ENCODE data around the gene UBE2D3.

Gene UBE2D3

GRCh38 chr4:102792361-102792936 lies 34.9 kb downstream of the UBE2D3 start:
- in situ Hi-C loops (cut with MboI; ENCODE audit: low sequenced_read_pairs): no loop called here

GRCh38 chr4:102791318-102791835 lies 36.0 kb downstream of the UBE2D3 start:
- in situ Hi-C loops (cut with MboI; ENCODE audit: low sequenced_read_pairs): no loop called here

DNA sequence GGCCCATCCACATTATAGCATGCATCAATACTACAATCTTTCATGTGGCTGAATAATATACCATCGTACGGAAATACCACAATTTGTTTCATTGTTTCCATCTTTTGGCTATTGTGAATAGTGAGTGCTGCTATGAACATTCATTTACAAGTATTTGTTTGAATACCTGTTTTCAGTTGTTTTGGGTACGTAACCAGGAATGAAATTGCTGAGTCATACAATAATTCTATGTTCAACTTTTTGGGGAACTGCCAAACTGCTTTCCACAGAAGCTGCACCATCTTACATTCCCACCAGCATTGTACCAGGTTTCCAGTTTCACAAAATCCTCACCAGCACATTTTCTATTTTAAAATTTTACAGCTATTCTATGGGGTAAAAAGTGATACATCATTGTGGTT lies 38.0 kb downstream of the UBE2D3 start:
- in situ Hi-C loops (cut with MboI; ENCODE audit: low sequenced_read_pairs): no loop called here

DNA sequence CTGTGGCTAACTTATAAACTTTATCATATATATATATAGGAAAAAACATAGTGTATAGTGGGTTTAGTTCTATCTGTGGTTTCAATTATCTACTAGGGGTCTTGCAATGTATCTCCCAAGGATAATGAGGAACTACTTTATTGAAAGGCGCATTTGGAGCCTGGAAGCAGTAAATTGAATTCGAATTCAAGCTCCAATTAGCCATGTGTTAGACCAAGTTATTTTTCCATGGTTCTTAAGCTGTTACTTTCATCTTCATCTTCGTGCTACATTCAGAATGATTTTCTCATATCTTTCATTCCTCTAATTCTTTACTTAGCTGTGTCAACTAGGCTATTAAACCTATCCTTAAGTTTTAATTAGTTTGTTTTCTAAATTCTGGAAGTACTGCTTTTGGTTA lies 39.4 kb downstream of the UBE2D3 start:
- in situ Hi-C loops (cut with MboI; ENCODE audit: low sequenced_read_pairs): no loop called here

GRCh38 chr4:102787096-102787881 lies 40.1 kb downstream of the UBE2D3 start:
- in situ Hi-C loops (cut with MboI; ENCODE audit: low sequenced_read_pairs): no loop called here

GRCh38 chr4:102786279-102786678 lies 41.1 kb downstream of the UBE2D3 start:
- in situ Hi-C loops (cut with MboI; ENCODE audit: low sequenced_read_pairs): no loop called here

GRCh38 chr4:102783006-102783405 lies 44.3 kb downstream of the UBE2D3 start:
- in situ Hi-C loops (cut with MboI; ENCODE audit: low sequenced_read_pairs): no loop called here

DNA sequence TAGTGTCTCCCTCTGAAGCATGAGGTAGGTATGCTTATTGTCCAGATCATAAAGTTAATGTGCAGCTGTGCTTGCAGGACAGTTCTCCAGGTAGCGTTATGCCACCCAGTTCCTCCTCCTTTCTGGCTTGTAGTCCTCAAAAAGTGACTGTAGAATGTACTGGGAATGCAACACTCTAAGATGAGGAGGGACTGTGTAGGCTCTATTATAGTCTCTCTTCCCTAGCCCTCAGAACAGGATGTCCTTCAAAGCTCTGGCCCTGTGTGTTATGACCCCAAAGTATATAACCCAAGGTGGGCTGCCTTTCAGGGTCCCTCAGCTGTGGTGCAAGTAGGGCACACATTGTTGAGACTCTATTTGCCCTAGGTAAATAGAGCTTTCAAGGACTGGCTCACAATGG lies 45.8 kb downstream of the UBE2D3 start:
- in situ Hi-C loops (cut with MboI; ENCODE audit: low sequenced_read_pairs): no loop called here

- in situ Hi-C loops (cut with MboI; ENCODE audit: low sequenced_read_pairs): no loop called here
These were observed 46.7 kb downstream of the UBE2D3 start for GRCh38 chr4:102780476-102781144.

DNA sequence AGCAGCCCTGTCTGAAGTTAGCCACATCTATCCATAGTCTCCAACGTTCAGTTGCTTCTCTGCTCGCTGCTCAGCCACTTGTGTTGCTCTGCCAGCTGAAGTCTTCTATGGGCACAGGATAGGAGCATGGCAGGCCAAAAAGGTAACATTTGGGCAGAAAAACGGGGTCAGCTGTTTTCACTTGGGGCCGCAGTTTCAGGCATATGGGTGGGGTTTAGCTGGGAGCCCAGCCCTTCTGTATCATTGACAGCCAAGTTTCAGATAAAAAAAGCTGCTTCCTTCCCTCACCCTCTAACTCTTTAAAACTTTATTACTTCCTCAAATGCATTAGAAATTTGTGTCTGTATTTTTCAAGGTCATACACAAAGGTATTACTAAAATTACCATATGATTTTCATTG lies 48.1 kb downstream of the UBE2D3 start:
- in situ Hi-C loops (cut with MboI; ENCODE audit: low sequenced_read_pairs): no loop called here

DNA sequence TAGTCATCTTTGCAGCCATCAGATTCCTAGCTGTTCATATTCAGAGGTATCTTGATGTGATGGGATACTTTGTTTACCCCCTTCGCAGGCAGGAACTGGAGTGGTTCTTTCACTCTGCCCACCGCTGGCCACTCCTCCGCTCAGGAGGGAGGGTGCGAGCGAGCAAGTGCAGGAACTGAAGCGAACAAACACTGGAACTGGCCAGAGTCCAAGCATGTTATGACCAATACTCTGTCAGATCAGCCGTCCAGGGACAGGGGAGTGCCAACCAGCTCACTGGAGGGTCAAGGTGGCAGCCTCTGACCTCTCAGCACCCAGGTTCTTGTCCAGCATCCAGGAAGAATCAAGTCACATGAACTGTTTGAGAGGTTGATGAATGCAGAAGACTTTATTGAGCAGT lies 48.6 kb downstream of the UBE2D3 start:
- in situ Hi-C loops (cut with MboI; ENCODE audit: low sequenced_read_pairs): no loop called here

DNA sequence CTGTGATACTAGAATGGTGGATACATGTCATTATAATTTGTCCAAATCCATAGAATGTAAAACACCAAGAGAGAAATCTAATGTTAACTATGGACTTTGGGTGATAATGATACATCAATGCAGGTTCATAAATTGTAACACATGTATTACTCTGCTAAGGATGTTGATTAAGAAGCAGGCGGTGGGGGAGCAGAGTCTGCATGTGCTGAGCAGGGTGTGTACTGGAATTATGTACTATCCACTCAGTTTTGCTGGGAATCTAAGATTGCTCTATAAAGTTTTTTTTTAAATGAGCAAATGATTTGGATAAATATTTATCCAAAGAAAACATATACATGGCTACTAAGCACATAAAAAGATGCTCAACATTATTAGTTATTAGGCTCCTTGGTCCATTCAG lies 51.5 kb downstream of the UBE2D3 start:
- in situ Hi-C loops (cut with MboI; ENCODE audit: low sequenced_read_pairs): no loop called here

GRCh38 chr4:102774254-102774653 lies 53.1 kb downstream of the UBE2D3 start:
- in situ Hi-C loops (cut with MboI; ENCODE audit: low sequenced_read_pairs): no loop called here

- in situ Hi-C loops (cut with MboI; ENCODE audit: low sequenced_read_pairs): no loop called here
These were observed 54.5 kb downstream of the UBE2D3 start for GRCh38 chr4:102772738-102773340.

- in situ Hi-C loops (cut with MboI; ENCODE audit: low sequenced_read_pairs): no loop called here
These were observed 62.5 kb downstream of the UBE2D3 start for GRCh38 chr4:102764901-102765300.

DNA sequence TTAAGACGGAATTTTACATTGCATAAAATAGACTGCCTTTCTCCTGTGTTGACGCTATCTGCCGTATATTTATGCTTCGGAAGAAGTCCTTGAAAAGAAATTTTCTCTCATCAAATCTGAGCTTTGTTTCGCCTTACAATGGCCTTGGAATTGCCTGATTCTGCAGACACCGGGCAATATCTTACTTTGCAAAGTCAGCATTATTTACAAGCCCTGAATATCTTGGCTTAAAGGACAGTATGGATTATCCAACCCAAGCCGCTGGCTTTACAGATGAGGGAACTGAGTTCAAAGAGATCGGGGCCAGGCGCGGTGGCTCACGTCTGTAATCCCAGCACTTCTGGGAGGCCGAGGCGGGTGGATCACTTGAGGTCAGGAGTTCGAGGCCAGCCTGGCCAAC lies 65.4 kb downstream of the UBE2D3 start:
- in situ Hi-C loops (cut with MboI; ENCODE audit: low sequenced_read_pairs): no loop called here

GRCh38 chr4:102761296-102761701 lies 66.1 kb downstream of the UBE2D3 start:
- in situ Hi-C loops (cut with MboI; ENCODE audit: low sequenced_read_pairs): no loop called here

DNA sequence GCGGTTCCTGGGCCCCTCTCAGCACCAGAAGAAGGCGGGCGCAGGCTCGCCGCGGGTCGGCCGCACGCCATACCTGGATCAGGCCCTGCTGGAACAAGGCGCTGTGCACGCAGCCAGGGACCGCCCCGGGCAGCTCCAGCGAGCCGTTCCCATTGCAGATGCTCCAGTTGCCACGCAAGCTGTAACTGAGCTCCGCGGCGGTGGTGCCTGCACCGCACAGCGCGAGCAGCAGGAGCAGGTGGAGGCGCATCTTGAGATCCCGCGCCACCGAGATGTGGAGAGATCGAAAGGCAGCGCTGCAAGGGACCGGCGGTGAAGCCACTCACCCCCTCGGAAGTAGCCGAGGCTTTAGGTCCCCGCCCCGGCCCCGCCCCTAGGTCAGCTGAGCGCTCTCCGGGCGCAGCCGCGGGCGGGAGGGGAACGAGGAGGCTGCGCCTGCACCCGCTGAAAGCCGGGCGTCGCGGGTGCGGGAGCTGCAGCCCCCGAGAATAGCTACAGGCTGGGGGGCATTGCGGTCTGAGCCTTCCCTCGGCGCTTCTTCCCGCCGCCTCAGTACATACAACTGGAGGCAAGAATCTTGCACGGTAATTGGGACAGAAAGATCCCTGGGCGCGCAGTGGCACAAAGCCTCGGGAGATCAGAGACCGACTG lies 66.6 kb downstream of the UBE2D3 start, which contains the start of gene MANBA:
Gene MANBA, minus strand, starts transcription at position 324 of the 651 bp plus-strand sequence. Its CDS starts 74 bp downstream, at position 250.
- in situ Hi-C loops (cut with MboI; ENCODE audit: low sequenced_read_pairs): no loop called here

- in situ Hi-C loops (cut with MboI; ENCODE audit: low sequenced_read_pairs): no loop called here
These were observed 67.3 kb downstream of the UBE2D3 start for GRCh38 chr4:102759831-102760644.

All from hTERT RPE-1 (cell line).